GM21515 (cell line): Measurements from ENCODE around the gene XPO5.

Experiments
- ATAC-seq: cut with Tn5 transposase; IDR thresholded peaks from one replicate; pipeline ENCODE4 v1.9.1; 2021; ENCODE audit not compliant: unreplicated experiment

XPO5 gene

GRCh38 chr6:43472515-43472914, 103.3 kb downstream of the XPO5 start:
- ATAC-seq = no peak
